ENCODE results near the gene OR51B4. TPM values are rescaled to one million over a fixed set of nuclear protein-coding genes. Genes with fewer than 3 reads are reported as not detected.
"Not testable (repeated sequence)": the region's sequence is repeated elsewhere in the genome, so short reads cannot be mapped to it uniquely, and the experiment has no call there.

Gene OR51B4
- total RNA-seq, 6 donors from 2014 or later = 0.27 TPM; not detected in 5

DNA sequence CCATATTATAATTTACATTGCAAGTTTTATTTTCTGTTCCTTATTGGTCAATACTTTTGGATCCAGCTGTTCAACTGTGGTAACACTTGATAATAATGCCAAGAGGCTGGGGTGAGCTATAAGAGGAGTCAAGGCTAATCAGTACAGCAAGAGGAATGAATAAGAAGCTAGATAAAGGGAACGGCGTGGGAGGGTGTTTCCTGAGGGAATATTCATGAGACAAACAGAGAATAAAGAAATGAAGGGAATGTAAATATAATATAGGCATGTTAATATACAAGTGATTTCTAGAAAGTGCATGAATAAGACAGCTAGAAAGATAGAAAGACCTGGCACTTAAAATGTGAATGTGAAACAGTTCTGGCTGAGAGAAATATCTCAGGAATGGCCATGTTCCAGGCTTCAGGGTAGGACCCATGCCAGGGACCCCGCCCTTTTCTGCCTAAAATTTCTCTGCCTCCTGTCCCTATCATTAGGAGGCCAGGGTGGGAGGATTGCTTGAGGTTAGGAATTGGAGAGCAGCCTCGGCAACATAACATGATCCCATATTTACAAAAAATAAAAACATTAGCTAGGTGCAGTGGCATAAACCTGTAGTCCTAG is 3.9 kb downstream of the OR51B4 start:
- no peaks in the 10 kb centered on the region for H3K9me3 ChIP-seq
- H3K36me3 ChIP-seq = no peaks in the 10 kb centered on the region
- WGBS, 2 donors = 57 to 69% methylated on average over 4 of the region's 4 CpGs
- DNase-seq (no peak), ATAC-seq (ENCODE audit: low FRiP score in 2 of 2) (no peak)
- no peak for TF ChIP-seq EP300 (IDR thresholded peaks at IDR 0.05)
- TF ChIP-seq, protein P1, sequence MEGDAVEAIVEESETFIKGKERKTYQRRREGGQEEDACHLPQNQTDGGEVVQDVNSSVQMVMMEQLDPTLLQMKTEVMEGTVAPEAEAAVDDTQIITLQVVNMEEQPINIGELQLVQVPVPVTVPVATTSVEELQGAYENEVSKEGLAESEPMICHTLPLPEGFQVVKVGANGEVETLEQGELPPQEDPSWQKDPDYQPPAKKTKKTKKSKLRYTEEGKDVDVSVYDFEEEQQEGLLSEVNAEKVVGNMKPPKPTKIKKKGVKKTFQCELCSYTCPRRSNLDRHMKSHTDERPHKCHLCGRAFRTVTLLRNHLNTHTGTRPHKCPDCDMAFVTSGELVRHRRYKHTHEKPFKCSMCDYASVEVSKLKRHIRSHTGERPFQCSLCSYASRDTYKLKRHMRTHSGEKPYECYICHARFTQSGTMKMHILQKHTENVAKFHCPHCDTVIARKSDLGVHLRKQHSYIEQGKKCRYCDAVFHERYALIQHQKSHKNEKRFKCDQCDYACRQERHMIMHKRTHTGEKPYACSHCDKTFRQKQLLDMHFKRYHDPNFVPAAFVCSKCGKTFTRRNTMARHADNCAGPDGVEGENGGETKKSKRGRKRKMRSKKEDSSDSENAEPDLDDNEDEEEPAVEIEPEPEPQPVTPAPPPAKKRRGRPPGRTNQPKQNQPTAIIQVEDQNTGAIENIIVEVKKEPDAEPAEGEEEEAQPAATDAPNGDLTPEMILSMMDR (IDR thresholded peaks at IDR 0.05) = no peak
- no peak for TF ChIP-seq POLR2A (IDR thresholded peaks at IDR 0.05)
- no peak for TF ChIP-seq POLR2AphosphoS5 (IDR thresholded peaks at IDR 0.05)
- H3K4me1 ChIP-seq = no peaks in the 10 kb centered on the region
- no peak overlapping the region for H3K4me3 ChIP-seq
- no peaks in the 10 kb centered on the region for H3K27me3 ChIP-seq
- no peak overlapping the region for H3K27ac ChIP-seq

DNA sequence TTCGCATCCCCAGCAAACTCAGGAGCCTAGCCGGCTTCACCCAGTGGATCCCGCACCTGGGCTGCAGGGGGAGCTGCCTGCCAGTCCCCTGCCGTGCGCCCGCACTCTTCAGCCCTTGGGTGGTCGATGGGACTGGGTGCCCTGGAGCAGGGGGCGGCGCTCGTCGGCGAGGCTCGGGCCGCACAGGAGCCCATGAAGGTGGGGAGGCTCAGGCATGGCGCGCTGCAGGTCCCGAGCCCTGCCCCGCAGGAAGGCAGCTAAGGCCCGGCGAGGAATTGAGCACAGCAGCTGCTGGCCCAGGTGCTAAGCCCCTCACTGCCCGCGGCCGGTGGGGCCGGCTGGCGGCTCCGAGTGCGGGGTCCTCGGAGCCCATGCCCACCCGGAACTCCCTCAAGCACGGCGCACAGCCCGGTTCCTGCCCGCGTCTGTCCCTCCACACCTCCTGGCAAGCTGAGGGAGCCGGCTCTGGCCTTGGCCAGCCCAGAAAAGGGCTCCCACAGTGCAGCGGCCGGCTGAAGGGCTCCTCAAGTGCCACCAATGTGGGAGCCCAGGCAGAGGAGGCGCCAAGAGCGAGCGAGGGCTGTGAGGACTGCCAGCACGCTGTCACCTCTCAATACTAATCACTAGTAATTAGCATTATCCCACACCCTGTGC is 7.3 kb downstream of the OR51B4 start:
- not testable (repeated sequence) for H3K4me3 ChIP-seq; H3K27me3 ChIP-seq; H3K36me3 ChIP-seq; H3K9me3 ChIP-seq; H3K4me1 ChIP-seq; H3K27ac ChIP-seq; ATAC-seq (ENCODE audit: low FRiP score in 2 of 2)
- DNase-seq = peak in 1 of 2 donors; percentile 67
- 96 to 97% methylated on average over 13 to 39 of the region's 41 CpGs for WGBS, 2 donors

DNA sequence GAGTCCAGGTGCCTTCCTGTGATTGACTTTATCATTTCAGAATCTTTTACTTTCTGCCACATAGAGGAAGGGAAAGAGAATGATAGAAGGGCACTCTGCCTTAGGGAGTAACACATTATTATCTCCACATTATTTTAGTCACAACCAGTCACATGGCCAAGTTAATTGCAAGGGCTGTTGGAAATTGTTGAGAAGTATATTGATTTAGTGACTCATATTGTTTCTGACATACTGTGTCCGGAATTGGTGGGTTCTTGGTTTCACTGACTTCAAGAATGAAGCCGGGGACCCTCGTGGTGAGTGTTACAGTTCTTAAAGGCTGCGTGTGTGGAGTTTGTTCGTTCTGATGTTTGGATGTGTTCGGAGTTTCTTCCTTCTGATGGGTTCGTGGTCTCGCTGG is 8.7 kb downstream of the OR51B4 start:
- Histone ChIP-seq H3K27ac (no peak overlapping the region), H3K9me3 (no peaks in the 10 kb centered on the region), H3K4me3 (no peak overlapping the region), H3K27me3 (no peaks in the 10 kb centered on the region), H3K36me3 (no peaks in the 10 kb centered on the region), H3K4me1 (no peaks in the 10 kb centered on the region)
- TF ChIP-seq, protein P1 (IDR thresholded peaks at IDR 0.05) = no peak
- TF ChIP-seq EP300 (IDR thresholded peaks at IDR 0.05) = no peak
- TF ChIP-seq POLR2AphosphoS5 (IDR thresholded peaks at IDR 0.05) = no peak
- no peak for TF ChIP-seq POLR2A (IDR thresholded peaks at IDR 0.05)
- WGBS, 2 donors = 92% methylated on average over 8 of the region's 8 CpGs
- ATAC-seq (ENCODE audit: low FRiP score in 2 of 2) = no peak
- DNase-seq = no peak

DNA sequence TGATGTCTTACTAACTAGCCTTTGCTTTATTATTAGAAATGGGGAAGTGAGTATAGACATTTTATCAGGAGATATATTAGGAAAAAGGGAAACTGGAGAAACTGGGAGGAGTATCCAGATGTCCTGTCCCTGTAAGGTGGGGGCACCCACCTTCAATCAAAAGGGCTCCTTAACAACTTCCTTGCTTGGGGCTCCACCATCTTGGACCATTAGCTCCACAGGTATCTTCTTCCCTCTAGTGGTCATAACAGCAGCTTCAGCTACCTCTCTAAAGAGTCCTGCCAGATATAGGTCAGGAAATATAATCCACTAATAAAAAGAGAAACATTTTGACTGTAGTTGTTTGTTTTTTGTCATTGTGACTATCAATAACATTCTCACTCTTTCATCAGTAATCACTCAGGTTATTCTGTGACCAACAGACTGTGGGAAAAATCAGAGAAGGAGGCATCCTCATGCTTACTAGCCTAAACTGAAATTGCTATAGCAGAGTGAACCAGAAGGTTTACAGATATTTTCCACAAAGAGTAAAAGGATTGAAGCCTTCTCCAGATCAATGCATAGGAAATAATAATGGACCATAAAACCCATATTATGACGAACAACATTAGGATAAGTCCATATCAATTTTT is 10.4 kb downstream of the OR51B4 start:
- no peak overlapping the region for H3K27ac ChIP-seq
- ATAC-seq (ENCODE audit: low FRiP score in 2 of 2) = no peak
- WGBS, 2 donors = 88 to 91% methylated on average over 1 of the region's 1 CpG

DNA sequence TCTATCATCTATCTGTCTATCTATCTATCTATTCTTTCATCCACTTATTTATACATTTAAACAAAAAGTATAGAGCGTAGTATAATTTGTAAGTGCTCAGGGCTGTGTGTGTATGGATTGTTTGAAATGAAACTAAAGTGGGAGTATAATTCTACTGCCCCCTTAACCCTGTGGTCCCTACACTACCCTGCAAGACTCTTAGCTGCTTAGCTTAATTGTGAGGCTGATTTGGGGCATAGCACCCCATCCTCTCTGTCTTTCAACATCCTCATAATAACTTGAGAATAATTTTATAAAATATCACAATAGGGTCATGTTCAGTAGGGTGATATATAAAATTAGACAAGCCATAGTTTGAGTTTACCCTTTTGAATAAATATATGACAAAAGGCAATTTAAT is 11.6 kb downstream of the OR51B4 start:
- DNase-seq (no peak), ATAC-seq (ENCODE audit: low FRiP score in 2 of 2) (no peak)
- Histone ChIP-seq H3K9me3 (no peaks in the 10 kb centered on the region), H3K4me3 (no peak overlapping the region), H3K4me1 (no peaks in the 10 kb centered on the region), H3K27ac (no peak overlapping the region), H3K36me3 (no peaks in the 10 kb centered on the region), H3K27me3 (no peaks in the 10 kb centered on the region)
- 91 to 94% methylated on average over 1 of the region's 1 CpG for WGBS, 2 donors
- TF ChIP-seq POLR2AphosphoS5 (IDR thresholded peaks at IDR 0.05) (no peak), POLR2A (IDR thresholded peaks at IDR 0.05) (no peak), EP300 (IDR thresholded peaks at IDR 0.05) (no peak)
- TF ChIP-seq, protein P1 (IDR thresholded peaks at IDR 0.05) = no peak

More for the DNA sequence above, 10.4 kb downstream of the OR51B4 start:
- Histone ChIP-seq H3K36me3 (no peaks in the 10 kb centered on the region), H3K4me3 (no peak overlapping the region), H3K27me3 (no peaks in the 10 kb centered on the region), H3K9me3 (no peaks in the 10 kb centered on the region), H3K4me1 (no peaks in the 10 kb centered on the region)
- DNase-seq = no peak
- TF ChIP-seq POLR2AphosphoS5 (IDR thresholded peaks at IDR 0.05) = no peak
- TF ChIP-seq, protein P1 (IDR thresholded peaks at IDR 0.05) = peak in 1 of 6 experiments; percentile 13
- no peak for TF ChIP-seq POLR2A (IDR thresholded peaks at IDR 0.05)
